Lower lobe of right lung (tissue), 2 donors: Measurements from ENCODE around the gene LCOR. TPM values are rescaled to one million over a fixed set of nuclear protein-coding genes. Genes with fewer than 3 reads are reported as not detected.

Experiments used
- ATAC-seq, 2 donors: fragments of 200-7000 bp; cut with Tn5 transposase; one replicate each; pipeline ENCODE4 v1.9.1; 2020 to 2022; ENCODE audit warnings: mild to moderate bottlenecking in 2 of 2, moderate library complexity in 2 of 2
- DNase-seq: peaks from one replicate; pipeline ENCODE4 v3.0.0-alpha.2; 2020
- H3K27ac ChIP-seq: fragments of 200-600 bp; one replicate; pipeline ENCODE4 v1.8.0; 2022
- H3K27me3 ChIP-seq: fragments of 200-600 bp; one replicate; pipeline ENCODE4 v1.8.0; 2022; ENCODE audit warnings: low read depth
- H3K36me3 ChIP-seq: fragments of 200-600 bp; one replicate; pipeline ENCODE4 v1.8.0; 2022; ENCODE audit warnings: mild to moderate bottlenecking
- H3K4me1 ChIP-seq: fragments of 200-600 bp; one replicate; pipeline ENCODE4 v1.8.0; 2022
- H3K4me3 ChIP-seq: fragments of 200-600 bp; one replicate; pipeline ENCODE4 v1.8.0; 2022; ENCODE audit warnings: mild to moderate bottlenecking
- H3K9me3 ChIP-seq: fragments of 200-600 bp; one replicate; pipeline ENCODE4 v1.8.0; 2022
- intact Hi-C: fragments of 100-400 bp; cut with DNase I; formaldehyde crosslinking; loops from one replicate; pipeline ENCODE4 v1.11.0; 2022
- total RNA-seq: library from RNA; stranded (reverse); fragmentation: NEBNext Ultra II Directional; extraction: Animal tissue kit (Norgen Biotek cat#: 25700); gene quantifications from one replicate; pipeline ENCODE4 v1.2.1, GENCODE V29; 2021
- TF ChIP-seq, protein P1 (sequence below): fragments of 200-600 bp; IDR thresholded peaks from one replicate; pipeline ENCODE4 v1.8.0; 2022; ENCODE audit warnings: antibody characterized with exemption, mild to moderate bottlenecking
- donor health status: DM: no; HTN: yes; CAD: no; lungs with severe emphysema.

LCOR gene
- total RNA-seq, 1 donor from 2014 or later = 34.7 TPM

DNA sequence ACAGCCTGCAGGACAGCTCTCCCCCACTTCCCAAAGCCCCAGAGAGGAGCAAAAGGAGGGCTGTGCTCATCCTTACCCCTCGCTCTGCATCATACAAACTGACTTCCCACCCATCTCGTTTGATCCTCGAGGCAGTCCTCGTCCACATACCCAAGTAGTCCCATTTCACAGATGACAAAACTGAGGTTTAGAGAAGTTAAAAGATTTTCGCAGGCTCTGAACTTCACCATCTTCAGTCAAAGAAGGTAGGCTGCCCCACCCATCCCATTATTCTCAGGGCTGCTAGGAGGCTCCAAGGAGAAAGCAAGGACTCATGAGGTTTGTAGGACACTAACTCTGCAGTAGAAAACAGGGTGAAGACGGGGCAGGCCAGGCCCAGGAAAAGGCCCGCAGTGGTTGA lies 206.6 kb downstream of the LCOR start:
- no peaks in the 10 kb centered on the region for H3K36me3 ChIP-seq
- intact Hi-C loops = no loop called here
- peaks cover 13% of the 10 kb centered on the region for H3K4me1 ChIP-seq
- DNase-seq = no peak
- H3K27me3 ChIP-seq = no peaks in the 10 kb centered on the region
- no peak overlapping the region for H3K27ac ChIP-seq
- no peaks in the 10 kb centered on the region for H3K9me3 ChIP-seq
- TF ChIP-seq, protein P1, sequence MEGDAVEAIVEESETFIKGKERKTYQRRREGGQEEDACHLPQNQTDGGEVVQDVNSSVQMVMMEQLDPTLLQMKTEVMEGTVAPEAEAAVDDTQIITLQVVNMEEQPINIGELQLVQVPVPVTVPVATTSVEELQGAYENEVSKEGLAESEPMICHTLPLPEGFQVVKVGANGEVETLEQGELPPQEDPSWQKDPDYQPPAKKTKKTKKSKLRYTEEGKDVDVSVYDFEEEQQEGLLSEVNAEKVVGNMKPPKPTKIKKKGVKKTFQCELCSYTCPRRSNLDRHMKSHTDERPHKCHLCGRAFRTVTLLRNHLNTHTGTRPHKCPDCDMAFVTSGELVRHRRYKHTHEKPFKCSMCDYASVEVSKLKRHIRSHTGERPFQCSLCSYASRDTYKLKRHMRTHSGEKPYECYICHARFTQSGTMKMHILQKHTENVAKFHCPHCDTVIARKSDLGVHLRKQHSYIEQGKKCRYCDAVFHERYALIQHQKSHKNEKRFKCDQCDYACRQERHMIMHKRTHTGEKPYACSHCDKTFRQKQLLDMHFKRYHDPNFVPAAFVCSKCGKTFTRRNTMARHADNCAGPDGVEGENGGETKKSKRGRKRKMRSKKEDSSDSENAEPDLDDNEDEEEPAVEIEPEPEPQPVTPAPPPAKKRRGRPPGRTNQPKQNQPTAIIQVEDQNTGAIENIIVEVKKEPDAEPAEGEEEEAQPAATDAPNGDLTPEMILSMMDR = no peak
- ATAC-seq = no peak
- no peak overlapping the region for H3K4me3 ChIP-seq

DNA sequence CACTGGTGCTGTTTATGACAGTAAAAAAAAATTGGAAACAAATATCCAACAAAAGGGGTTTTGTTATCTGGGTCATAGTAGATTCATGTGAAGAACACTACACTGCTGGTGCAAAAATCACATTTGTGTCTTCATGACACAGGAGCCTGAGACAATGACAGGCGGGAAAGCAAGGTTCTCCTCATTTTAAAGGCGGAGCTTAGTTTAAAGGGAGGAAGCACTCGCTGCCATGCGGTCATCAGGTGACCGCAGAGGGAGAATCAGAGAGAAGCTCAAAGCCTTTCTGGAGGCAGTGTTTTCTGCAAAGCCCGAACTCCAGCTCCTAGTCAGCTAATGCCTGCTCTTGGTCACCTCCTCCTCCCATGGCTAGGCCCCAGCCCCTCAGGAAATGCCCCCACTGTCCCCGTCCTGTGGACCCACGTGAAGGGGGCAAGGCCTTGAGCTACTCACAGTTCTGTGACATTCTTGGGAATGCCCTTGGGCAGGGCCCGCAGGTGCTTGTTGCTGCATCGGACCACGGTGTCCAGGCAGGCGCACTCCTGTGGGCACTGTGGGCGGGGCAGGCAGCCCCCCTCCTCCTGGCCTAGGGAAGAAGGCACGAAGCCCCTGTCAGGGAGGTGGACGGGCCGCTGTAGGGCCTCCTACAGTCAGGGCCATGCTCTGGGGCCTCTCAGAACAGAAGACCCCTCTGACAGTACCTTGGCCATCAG lies 207.6 kb downstream of the LCOR start:
- H3K36me3 ChIP-seq = no peaks in the 10 kb centered on the region
- DNase-seq (no peak), ATAC-seq (no peak)
- peaks cover 13% of the 10 kb centered on the region for H3K4me1 ChIP-seq
- intact Hi-C loops = no loop called here
- H3K9me3 ChIP-seq = no peaks in the 10 kb centered on the region
- no peak overlapping the region for H3K27ac ChIP-seq
- no peaks in the 10 kb centered on the region for H3K27me3 ChIP-seq
- no peak overlapping the region for H3K4me3 ChIP-seq
- TF ChIP-seq, protein P1 = no peak

DNA sequence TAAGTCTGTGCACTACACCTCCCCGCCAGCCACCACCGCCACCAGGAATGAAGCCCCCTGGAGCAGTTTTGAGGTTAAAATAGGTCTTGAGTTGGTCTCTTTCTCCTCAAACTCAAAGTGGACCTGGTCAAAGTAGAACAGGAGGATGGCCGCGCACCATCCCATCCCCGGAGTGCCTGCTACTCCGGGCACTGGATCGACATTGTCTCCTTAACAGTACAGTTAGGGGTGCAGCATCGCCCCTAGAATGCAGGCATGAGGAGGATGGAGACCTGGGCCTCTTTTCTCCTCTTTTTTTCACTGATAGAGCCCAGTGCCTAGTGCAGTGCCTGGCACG lies 208.1 kb downstream of the LCOR start:
- TF ChIP-seq, protein P1 = no peak
- ATAC-seq (no peak), DNase-seq (no peak)
- intact Hi-C loops = no loop called here
- no peaks in the 10 kb centered on the region for H3K36me3 ChIP-seq
- peaks cover 13% of the 10 kb centered on the region for H3K4me1 ChIP-seq
- H3K4me3 ChIP-seq = no peak overlapping the region
- no peaks in the 10 kb centered on the region for H3K9me3 ChIP-seq
- no peak overlapping the region for H3K27ac ChIP-seq
- no peaks in the 10 kb centered on the region for H3K27me3 ChIP-seq

DNA sequence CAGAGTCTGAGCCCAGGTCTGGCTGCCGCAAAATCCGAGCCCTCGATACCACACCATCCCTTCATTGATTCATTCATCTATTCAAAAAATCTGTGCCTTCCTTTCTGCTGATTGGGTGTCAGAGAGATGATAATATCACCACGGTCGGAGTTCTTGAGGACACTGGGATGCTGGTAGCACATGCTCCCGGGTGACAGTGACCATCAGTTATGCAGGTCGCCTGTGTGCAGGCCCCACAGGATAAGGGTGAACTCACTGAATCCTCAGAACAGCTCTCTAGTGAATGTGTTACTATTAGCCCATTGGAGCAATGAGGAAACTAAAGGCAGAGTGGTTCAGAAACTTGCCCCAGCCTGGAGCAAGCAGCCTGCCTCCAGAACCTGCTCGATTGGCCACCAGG lies 208.6 kb downstream of the LCOR start:
- H3K9me3 ChIP-seq = no peaks in the 10 kb centered on the region
- intact Hi-C loops = no loop called here
- TF ChIP-seq, protein P1 = no peak
- peaks cover 13% of the 10 kb centered on the region for H3K4me1 ChIP-seq
- no peak overlapping the region for H3K4me3 ChIP-seq
- no peaks in the 10 kb centered on the region for H3K27me3 ChIP-seq
- DNase-seq (no peak), ATAC-seq (no peak)
- H3K27ac ChIP-seq = no peak overlapping the region
- no peaks in the 10 kb centered on the region for H3K36me3 ChIP-seq

DNA sequence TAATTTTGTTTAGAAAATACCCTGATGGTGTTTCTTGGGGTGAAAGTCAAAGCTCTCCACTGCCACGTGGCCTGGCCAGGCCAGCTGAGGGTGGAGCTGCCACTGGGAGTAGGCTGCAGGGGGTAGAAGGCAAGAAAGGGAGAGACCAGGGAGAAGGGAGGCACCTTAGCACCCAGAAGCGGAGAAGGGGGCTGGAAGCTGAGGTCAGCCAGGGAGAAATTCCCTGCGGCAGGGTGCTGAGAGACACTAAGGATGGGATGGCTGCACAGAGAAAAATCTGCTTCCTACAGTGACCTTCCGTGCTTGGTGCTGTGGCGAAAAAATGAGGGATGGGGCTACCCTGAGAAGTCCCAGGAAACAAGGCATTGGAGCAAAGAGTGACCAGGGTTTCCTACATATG lies 210.0 kb downstream of the LCOR start:
- ATAC-seq = no peak
- TF ChIP-seq, protein P1 = no peak
- no peaks in the 10 kb centered on the region for H3K9me3 ChIP-seq
- no peaks in the 10 kb centered on the region for H3K36me3 ChIP-seq
- intact Hi-C loops = no loop called here
- H3K4me1 ChIP-seq = peaks cover 12% of the 10 kb centered on the region
- H3K27me3 ChIP-seq = no peaks in the 10 kb centered on the region
- H3K4me3 ChIP-seq = no peak overlapping the region
- no peak overlapping the region for H3K27ac ChIP-seq
- DNase-seq = no peak
